ENCODE data around the gene TNIK.

- TF ChIP-seq, protein P1, sequence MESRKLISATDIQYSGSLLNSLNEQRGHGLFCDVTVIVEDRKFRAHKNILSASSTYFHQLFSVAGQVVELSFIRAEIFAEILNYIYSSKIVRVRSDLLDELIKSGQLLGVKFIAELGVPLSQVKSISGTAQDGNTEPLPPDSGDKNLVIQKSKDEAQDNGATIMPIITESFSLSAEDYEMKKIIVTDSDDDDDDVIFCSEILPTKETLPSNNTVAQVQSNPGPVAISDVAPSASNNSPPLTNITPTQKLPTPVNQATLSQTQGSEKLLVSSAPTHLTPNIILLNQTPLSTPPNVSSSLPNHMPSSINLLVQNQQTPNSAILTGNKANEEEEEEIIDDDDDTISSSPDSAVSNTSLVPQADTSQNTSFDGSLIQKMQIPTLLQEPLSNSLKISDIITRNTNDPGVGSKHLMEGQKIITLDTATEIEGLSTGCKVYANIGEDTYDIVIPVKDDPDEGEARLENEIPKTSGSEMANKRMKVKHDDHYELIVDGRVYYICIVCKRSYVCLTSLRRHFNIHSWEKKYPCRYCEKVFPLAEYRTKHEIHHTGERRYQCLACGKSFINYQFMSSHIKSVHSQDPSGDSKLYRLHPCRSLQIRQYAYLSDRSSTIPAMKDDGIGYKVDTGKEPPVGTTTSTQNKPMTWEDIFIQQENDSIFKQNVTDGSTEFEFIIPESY (IDR thresholded peaks at IDR 0.05; ENCODE audit: borderline replicate concordance, low read depth) = no peak
- TF ChIP-seq RAD21 (IDR thresholded peaks at IDR 0.05; ENCODE audit: low read length) = no peak
- TF ChIP-seq, protein P2, sequence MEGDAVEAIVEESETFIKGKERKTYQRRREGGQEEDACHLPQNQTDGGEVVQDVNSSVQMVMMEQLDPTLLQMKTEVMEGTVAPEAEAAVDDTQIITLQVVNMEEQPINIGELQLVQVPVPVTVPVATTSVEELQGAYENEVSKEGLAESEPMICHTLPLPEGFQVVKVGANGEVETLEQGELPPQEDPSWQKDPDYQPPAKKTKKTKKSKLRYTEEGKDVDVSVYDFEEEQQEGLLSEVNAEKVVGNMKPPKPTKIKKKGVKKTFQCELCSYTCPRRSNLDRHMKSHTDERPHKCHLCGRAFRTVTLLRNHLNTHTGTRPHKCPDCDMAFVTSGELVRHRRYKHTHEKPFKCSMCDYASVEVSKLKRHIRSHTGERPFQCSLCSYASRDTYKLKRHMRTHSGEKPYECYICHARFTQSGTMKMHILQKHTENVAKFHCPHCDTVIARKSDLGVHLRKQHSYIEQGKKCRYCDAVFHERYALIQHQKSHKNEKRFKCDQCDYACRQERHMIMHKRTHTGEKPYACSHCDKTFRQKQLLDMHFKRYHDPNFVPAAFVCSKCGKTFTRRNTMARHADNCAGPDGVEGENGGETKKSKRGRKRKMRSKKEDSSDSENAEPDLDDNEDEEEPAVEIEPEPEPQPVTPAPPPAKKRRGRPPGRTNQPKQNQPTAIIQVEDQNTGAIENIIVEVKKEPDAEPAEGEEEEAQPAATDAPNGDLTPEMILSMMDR (IDR thresholded peaks at IDR 0.05) = peak; percentile 28; the same call in 1 of the 2 replicates
- TF ChIP-seq, protein P3, sequence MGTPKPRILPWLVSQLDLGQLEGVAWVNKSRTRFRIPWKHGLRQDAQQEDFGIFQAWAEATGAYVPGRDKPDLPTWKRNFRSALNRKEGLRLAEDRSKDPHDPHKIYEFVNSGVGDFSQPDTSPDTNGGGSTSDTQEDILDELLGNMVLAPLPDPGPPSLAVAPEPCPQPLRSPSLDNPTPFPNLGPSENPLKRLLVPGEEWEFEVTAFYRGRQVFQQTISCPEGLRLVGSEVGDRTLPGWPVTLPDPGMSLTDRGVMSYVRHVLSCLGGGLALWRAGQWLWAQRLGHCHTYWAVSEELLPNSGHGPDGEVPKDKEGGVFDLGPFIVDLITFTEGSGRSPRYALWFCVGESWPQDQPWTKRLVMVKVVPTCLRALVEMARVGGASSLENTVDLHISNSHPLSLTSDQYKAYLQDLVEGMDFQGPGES (IDR thresholded peaks at IDR 0.05; ENCODE audit: low read depth, low read length) = no peak
- no peak for TF ChIP-seq TAF1 (IDR thresholded peaks at IDR 0.05; ENCODE audit: borderline replicate concordance, low read depth, low read length)
- TF ChIP-seq EP300 (IDR thresholded peaks at IDR 0.05; ENCODE audit: borderline replicate concordance in 1 of 2, low read depth in 1 of 2, low read length in 1 of 2) = no peak
- TF ChIP-seq MXI1 (IDR thresholded peaks at IDR 0.05; ENCODE audit: low read depth, low read length) = no peak
- no peak for TF ChIP-seq TEAD4 (IDR thresholded peaks at IDR 0.05; ENCODE audit: borderline replicate concordance, insufficient read depth)
- TF ChIP-seq POLR2AphosphoS5 (IDR thresholded peaks at IDR 0.05; ENCODE audit: low read depth, low read length) = no peak
- no peak for TF ChIP-seq GATA2 (CRISPR knock-in tag; IDR thresholded peaks at IDR 0.05)
- no peak for TF ChIP-seq JUND (IDR thresholded peaks at IDR 0.05)
- no peak for TF ChIP-seq CHD2 (IDR thresholded peaks at IDR 0.05; ENCODE audit: low read length, partially characterized antibody)
These were observed 131.7 kb downstream of the TNIK start for GRCh38 chr3:171328419-171329082.
